ENCODE data around the gene DISP1.

DISP1 gene

DNA sequence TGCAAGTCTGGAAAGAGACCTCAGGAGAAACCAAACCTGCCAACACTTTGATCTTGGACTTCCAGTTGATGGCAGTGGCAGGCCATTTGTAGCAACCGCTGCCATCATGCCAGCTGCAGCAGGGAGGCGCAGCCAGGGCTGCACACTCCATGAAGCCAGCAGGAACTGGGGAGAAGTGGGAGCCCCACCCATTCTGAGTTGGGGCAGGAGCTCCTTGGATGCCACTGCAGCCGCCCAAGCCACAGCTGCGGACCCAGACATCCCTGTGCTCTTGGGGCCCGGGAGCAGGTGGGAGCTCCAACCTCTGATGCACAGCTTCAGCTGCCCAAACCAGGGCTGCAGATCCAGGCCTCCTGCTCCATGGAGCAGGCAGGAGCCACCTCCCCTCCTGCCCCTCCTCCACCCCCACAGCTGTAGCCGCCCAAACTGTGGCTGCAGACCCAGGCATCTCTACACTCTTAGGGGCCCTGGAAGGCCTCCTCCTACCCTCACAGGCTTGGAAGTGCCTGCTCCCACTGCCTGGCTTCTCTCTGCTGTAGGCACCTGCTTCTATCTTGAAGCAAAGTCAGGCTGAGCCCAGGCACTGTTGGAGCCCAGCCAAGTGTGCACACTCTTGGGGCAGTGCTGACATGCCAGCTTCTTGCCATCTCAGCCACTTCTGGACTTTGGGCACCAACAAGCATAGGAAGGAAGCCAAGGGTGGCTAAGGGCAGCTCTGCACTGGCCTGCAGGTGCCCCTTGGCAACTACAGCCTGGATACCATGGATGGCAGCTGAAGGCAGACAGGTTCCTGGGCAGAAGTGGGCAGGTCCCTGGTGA is 20.0 kb upstream of the DISP1 start:
- TF ChIP-seq CTCF (IDR thresholded peaks at IDR 0.05; ENCODE audit: insufficient read depth, low read length, poor library complexity, severe bottlenecking), result no peak
- no peak for DNase-seq (ENCODE audit: extremely low read depth, insufficient read length)
- H3K4me3 ChIP-seq (replicated peaks; ENCODE audit: low read depth, low read length), result no peak overlapping the region
- H3K27me3 ChIP-seq (replicated peaks; ENCODE audit: control insufficient read depth, insufficient read depth, low read length), result no peaks in the 10 kb centered on the region; the same call in 1 of the 2 replicates
- H3K36me3 ChIP-seq (ENCODE audit: control insufficient read depth, insufficient read depth, low read length), result no peaks in the 10 kb centered on the region

DNA sequence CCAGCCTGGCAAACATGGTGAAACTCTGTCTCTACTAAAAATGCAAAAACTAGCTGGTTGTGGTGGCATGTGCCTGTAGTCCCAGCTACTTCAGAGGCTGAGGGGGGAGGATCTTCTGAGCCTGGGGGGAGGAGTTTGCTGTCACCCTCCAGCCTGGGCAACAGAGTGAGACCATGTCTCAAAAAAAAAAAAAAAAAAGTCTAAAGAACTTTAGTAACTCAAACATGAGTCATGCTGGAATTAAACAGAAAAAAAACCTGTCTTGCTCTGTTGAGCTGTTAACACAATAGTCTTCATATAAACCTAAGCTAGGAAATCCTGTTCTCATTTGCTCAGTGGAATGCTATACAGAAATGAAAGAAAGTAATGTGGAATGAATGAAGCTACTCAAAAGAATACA is 16.7 kb upstream of the DISP1 start:
- Histone ChIP-seq H3K4me3 (replicated peaks; ENCODE audit: low read depth, low read length) (no peak overlapping the region), H3K36me3 (ENCODE audit: control insufficient read depth, insufficient read depth, low read length) (no peaks in the 10 kb centered on the region), H3K27me3 (replicated peaks; ENCODE audit: control insufficient read depth, insufficient read depth, low read length) (no peaks in the 10 kb centered on the region; the same call in 1 of the 2 replicates)
- DNase-seq (ENCODE audit: extremely low read depth, insufficient read length), result no peak
- TF ChIP-seq CTCF (IDR thresholded peaks at IDR 0.05; ENCODE audit: insufficient read depth, low read length, poor library complexity, severe bottlenecking), result no peak

- Histone ChIP-seq H3K4me3 (replicated peaks; ENCODE audit: low read depth, low read length) (no peak overlapping the region), H3K27me3 (replicated peaks; ENCODE audit: control insufficient read depth, insufficient read depth, low read length) (no peaks in the 10 kb centered on the region; the same call in 1 of the 2 replicates), H3K36me3 (ENCODE audit: control insufficient read depth, insufficient read depth, low read length) (no peaks in the 10 kb centered on the region)
- DNase-seq (ENCODE audit: extremely low read depth, insufficient read length), result no peak
- TF ChIP-seq CTCF (IDR thresholded peaks at IDR 0.05; ENCODE audit: insufficient read depth, low read length, poor library complexity, severe bottlenecking), result no peak
Observed at GRCh38 chr1:222798975-222799374, 15.9 kb upstream of the DISP1 start.

GRCh38 chr1:222801067-222801466 is 13.8 kb upstream of the DISP1 start:
- no peak for DNase-seq (ENCODE audit: extremely low read depth, insufficient read length)
- TF ChIP-seq CTCF (IDR thresholded peaks at IDR 0.05; ENCODE audit: insufficient read depth, low read length, poor library complexity, severe bottlenecking), result no peak
- Histone ChIP-seq H3K27me3 (replicated peaks; ENCODE audit: control insufficient read depth, insufficient read depth, low read length) (no peaks in the 10 kb centered on the region; the same call in 1 of the 2 replicates), H3K36me3 (ENCODE audit: control insufficient read depth, insufficient read depth, low read length) (no peaks in the 10 kb centered on the region), H3K4me3 (replicated peaks; ENCODE audit: low read depth, low read length) (no peak overlapping the region)

DNA sequence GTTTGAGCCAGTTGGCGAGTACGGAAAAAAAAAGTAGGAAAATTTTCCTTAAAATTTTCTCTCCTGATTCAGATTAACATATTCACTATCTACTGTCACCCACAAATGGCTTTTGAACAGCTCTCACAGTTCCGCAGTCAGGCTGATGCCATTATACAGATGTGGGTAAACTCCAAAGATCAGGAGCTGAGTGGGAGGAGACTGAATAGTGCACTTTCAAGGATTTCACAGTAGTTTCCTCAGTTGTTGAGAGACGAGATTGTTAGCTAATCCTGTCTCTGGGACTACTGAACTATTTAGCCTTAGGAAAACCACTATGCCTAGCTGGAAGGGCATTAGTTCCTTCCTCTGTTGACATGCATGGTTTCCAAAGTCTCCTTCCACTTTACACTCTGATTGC is 3.2 kb upstream of the DISP1 start:
- TF ChIP-seq CTCF (IDR thresholded peaks at IDR 0.05; ENCODE audit: insufficient read depth, low read length, poor library complexity, severe bottlenecking), result no peak
- Histone ChIP-seq H3K36me3 (ENCODE audit: control insufficient read depth, insufficient read depth, low read length) (no peaks in the 10 kb centered on the region), H3K4me3 (replicated peaks; ENCODE audit: low read depth, low read length) (no peak overlapping the region), H3K27me3 (replicated peaks; ENCODE audit: control insufficient read depth, insufficient read depth, low read length) (no peaks in the 10 kb centered on the region)
- no peak for DNase-seq (ENCODE audit: extremely low read depth, insufficient read length)

All from GM06990 (cell line).